GM13976 (cell line): ENCODE results near the gene ALPP.
"Not testable (repeated sequence)": the region's sequence is repeated elsewhere in the genome, so short reads cannot be mapped to it uniquely, and the experiment has no call there.

Source experiments
- DNase-seq: peaks from one replicate; pipeline ENCODE4 v3.0.0; 2012; ENCODE audit warnings: low spot score
- CTCF ChIP-seq: IDR thresholded peaks from 2 replicates; pipeline ENCODE4 v1.5.1; 2012; ENCODE audit warnings: borderline replicate concordance, mild to moderate bottlenecking; ENCODE audit not compliant: insufficient read depth; ENCODE audit errors: extremely low read depth, missing control alignments, control extremely low read depth
- in situ Hi-C: fragments of 300-500 bp; cut with MboI; formaldehyde crosslinking; loops from one replicate; pipeline ENCODE4 v1.12.0; 2022; ENCODE audit warnings: low sequenced_read_pairs, mixed read lengths, inconsistent platforms; ENCODE audit not compliant: unreplicated experiment

The ALPP gene

DNA sequence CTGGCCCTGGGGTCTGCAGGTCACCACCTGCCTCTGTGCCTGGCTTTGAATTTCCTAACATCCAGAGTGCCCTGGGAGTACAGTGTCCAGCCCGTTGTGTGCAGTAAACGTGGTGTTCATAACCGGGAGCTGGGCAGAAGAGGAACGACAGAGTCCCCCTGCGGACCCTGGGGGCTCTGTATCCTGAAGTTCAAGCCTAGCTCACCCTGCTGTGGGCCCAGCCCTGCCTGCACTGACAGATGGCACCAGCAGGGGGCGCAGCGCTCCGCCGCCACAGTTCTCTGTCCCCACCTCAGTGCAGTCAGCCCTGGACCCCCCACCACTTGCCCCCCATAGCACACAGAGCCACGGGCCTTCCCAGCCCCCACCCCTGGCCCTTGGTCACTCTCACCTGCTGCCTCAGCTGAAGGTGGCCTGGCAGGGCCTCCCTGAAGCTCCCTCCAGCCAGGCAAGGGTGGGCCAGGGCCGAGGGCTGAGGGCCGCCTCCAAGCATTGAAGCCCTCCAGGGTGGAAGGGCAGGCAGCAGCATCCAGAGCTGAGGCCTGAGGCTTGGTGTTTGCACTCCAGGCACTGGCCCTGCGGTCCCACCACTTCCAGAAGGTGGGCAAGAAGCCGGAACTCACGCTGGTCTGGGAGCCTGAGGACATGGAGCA is 43.2 kb upstream of the ALPP start:
- in situ Hi-C loops, DNase-seq: not testable (repeated sequence)
- TF ChIP-seq CTCF = peak; percentile 22

DNA sequence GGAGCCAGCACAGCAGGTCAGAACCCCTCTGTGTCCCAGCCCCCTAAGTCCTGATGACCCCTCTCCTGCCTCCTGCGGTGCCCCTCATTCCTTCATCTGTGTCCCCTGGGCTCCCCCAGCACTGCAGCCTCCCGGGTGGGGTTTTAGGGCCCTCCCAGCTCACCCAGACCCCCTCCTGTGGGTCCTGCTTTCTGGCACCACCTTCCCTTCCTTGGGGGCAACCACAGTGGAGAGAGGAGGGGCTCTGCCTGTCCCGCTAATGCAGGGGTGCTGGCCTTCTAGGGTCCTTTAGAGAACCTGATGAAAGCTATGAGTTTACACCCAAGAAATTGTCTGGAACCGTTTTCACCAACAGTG is 42.7 kb upstream of the ALPP start:
- no peak for DNase-seq
- in situ Hi-C loops = no loop called here
- TF ChIP-seq CTCF = no peak

DNA sequence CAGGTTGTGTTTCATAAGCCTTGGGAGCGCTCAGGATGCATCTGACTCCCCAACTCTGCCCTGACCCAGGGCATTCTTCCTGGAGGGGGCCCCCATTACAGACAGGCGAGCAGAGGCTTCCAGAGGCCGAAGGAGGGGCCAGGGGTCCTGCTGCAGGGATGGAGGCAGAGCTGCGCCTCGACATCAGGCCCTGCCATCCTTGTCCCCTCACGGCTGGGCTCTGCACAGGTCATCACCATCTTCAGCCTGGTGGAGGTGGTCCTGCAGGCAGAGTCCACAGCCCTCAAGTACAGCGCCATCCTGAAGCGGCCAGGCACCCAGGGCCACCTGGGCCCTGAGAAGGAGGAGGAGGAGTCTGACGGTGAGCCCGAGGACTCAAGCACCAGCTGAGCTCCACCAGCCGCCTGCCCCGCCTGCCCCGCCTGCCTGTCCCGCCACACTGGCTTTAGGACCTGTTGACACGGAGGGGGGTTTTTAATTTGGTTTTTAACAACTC is 42.3 kb upstream of the ALPP start:
- DNase-seq = no peak
- in situ Hi-C loops = no loop called here
- no peak for TF ChIP-seq CTCF

DNA sequence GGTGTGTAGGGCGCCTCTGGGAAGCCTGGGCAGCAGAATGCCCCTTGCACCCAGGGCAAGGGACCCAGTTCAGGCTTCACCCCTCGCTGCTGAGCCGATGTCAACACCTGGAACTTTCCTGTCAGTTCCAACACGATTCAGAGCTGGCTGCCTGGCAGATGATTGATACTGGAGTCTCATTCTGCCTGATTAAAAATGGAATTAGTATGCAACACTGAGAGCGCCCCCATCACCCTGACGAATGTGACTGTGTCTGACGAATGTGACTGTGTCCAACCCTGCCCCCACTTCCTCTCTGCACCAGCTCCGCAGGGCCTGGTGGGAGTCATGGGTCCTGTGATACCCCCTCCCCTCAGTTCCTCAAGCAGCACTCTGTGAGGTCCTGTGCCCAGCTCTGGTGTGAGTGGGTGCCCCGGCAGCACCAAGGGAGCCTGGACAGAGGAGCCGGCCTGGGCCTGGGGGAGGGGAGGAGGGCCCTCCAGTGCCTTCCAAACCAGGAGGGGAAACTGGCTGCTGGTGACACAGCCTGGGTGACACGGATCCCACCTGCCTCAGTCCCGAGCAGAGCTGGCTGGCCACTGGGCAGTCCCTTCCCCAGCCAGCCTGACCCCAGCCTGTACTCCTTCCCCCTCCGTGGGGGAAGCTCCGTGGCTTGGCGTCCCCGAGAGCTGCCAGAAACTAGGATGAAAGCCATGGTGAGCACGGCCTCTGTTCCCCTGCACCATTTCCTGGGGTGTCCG is 41.4 kb upstream of the ALPP start:
- DNase-seq = no peak
- TF ChIP-seq CTCF = no peak
- in situ Hi-C loops = no loop called here

DNA sequence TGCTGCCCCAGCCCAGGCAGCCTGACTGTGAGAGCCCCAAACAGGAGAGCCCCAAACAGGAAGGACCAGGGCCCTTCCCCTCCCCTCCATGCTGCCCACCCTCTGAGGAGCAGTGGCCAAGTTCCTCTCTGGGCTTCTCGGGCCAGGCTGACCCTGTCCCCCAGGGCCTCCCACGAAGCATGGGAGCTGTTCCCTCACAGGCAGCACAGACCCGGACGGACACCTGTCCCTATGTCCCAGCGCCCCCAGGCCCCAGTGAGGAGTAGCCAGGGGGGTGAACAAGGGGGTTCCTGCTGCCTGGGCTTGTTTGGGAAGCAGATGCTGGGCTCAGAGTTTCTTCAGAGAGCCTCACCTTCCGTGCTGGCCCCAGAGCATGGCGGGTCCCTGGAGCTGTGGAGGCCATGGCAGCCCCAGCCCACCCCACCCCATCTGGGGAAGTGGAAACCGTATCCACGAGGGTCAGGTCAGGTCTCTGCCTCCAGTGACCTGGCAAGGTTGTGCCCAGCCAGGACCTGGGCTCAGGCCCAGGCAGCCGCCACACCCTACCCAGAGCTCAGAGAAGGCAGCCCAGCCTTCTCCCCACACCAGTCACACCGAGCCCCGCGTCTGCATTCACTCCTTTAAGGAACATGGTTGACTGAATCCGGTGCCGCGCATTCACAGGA is 40.3 kb upstream of the ALPP start:
- DNase-seq, in situ Hi-C loops: not testable (repeated sequence)

- DNase-seq = no peak
- in situ Hi-C loops = no loop called here
Observed at GRCh38 chr2:232338759-232339106, 39.8 kb upstream of the ALPP start.

More at GRCh38 chr2:232338759-232339106, 39.8 kb upstream of the ALPP start:
- no peak for TF ChIP-seq CTCF
